Ovary (tissue), 9 donors: ENCODE measurements around the gene CFAP100. TPM values are rescaled to one million over a fixed set of nuclear protein-coding genes. Genes with fewer than 3 reads are reported as not detected.

ENCODE experiments used
- DNase-seq, 5 donors: peaks; one replicate each; pipeline ENCODE4 v3.0.0-alpha.2; 2019 to 2020
- H3K27ac ChIP-seq, 2 donors: fragments of 200-600 bp; one replicate each; pipeline versions ENCODE4 v1.5.1 to v1.8.0; 2019 to 2022
- H3K27me3 ChIP-seq: fragments of 200-600 bp; one replicate; pipeline ENCODE4 v1.8.0; 2022
- H3K36me3 ChIP-seq: fragments of 200-600 bp; sonication (generic); one replicate; pipeline ENCODE4 v1.5.1; 2019
- H3K4me1 ChIP-seq: one replicate; pipeline ENCODE4 v1.8.1; 2013; ENCODE audit warnings: mild to moderate bottlenecking, moderate library complexity; ENCODE audit not compliant: insufficient read depth
- H3K4me3 ChIP-seq: fragments of 200-600 bp; sonication (generic); one replicate; pipeline ENCODE4 v1.5.1; 2017
- H3K9me3 ChIP-seq, 2 donors: fragments of 200-600 bp in 1 of 2; sonication (generic) in 1 of 2; one replicate each; pipeline versions ENCODE4 v1.5.1 to v1.8.1; 2013 to 2019; ENCODE audit warnings: mild to moderate bottlenecking in 1 of 2, moderate library complexity in 1 of 2
- EP300 ChIP-seq: sonication (generic); formaldehyde crosslinking; IDR thresholded peaks from one replicate; pipeline ENCODE4 v1.6.1; 2017; ENCODE audit warnings: antibody characterized with exemption
- POLR2A ChIP-seq: fragments of 450-650 bp; IDR thresholded peaks from one replicate; pipeline ENCODE4 v1.6.1; 2017; ENCODE audit warnings: antibody characterized with exemption, mild to moderate bottlenecking, moderate library complexity
- WGBS, 3 donors: extraction: QIAGEN DNeasy Blood & Tissue Kit in 1 of 3; methylation state at CpG; one replicate each; pipeline versions ENCODE4 v1.1.5 to v1.1.7; 2013 to 2017; 5-methylcytosine and 5-hydroxymethylcytosine counted together
- intact Hi-C, 4 donors: fragments of 100-400 bp; cut with DNase I; formaldehyde crosslinking; loops; one replicate each; pipeline versions ENCODE4 v1.11.0 to v1.15.1; 2022 to 2023
- polyA plus RNA-seq, 2 donors: library from polyadenylated mRNA; stranded (reverse); fragments of 200-250 nt in 1 of 2; fragments of 350-450 nt in 1 of 2; fragmentation: Illumina TruSeq in 1 of 2; extraction: RNeasy Lipid Tissue Mini Kit (QIAGEN cat#74804) in 1 of 2; gene quantifications; one replicate each; pipeline ENCODE4 v1.2.3, GENCODE V29; 2013 to 2014
- total RNA-seq, 7 donors: library from RNA; depleted of rRNA in 2 of 7; stranded (reverse); fragments of >200 nt in 2 of 7; fragmentation: NEBNext Ultra II Directional in 3 of 7; extraction: Animal tissue kit (Norgen Biotek cat#: 25700) in 3 of 7; gene quantifications; one replicate each; pipeline versions ENCODE4 v1.1.0 to v1.2.4, GENCODE V29; 2016 to 2023
- TF ChIP-seq, protein P1 (sequence below), 3 donors: fragments of 450-650 bp in 2 of 3; fragments of 200-600 bp in 1 of 3; IDR thresholded peaks; one replicate each; pipeline versions ENCODE4 v1.5.1 to v1.8.0; 2016 to 2022; ENCODE audit warnings: antibody characterized with exemption in 3 of 3, mild to moderate bottlenecking in 1 of 3
- donor health status: DM: no; HTN: no; CAD: no; lungs with moderate emphysema.
- donor health status: DM: no; HTN: no; CAD: no.
- donor health status: Bipolar disorder and iron deficiency.
- donor health status: DM: yes; HTN: yes; CAD: no.
- donor health status: DM: no; HTN: no; CAD: no.
- donor health status: DM: yes; HTN: yes; CAD: no.

CFAP100 gene
- total and polyA plus RNA-seq, 9 donors: 0.06 to 21.3 (median 1.6) TPM; not detected in 3

DNA sequence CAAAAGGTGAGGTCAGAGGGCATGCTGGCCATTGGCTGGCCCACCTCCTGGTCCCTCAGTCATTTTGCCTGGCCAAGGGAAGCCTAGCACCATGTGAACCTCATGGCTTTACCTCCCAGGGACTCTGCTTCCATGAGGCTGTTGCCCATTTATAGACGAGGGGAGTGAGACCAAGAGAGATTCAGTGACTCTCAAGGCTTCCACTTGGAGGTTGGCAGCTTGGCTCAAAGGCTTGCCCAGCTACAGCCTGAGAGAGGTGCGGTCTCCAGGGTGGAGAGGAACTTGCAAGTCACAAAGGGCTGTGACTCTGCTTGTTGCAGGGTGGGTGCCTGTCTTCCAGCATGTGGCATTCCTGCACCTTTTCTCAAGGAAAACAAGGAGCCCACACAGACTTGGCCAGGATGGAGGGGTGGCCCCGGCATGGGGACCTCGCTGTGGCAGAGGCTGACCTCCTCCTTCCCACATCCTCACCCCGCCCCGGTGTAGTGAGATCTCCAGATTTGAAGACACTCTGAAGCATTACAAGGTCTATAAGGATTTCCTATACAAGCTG is 24.5 kb downstream of the CFAP100 start:
- Histone ChIP-seq H3K4me1 (no peaks in the 10 kb centered on the region), H3K9me3 (no peaks in the 10 kb centered on the region), H3K36me3 (no peaks in the 10 kb centered on the region), H3K27me3 (no peaks in the 10 kb centered on the region), H3K27ac (no peak overlapping the region), H3K4me3 (no peak overlapping the region)
- DNase-seq: peak in 1 of 5 donors; percentile 6
- intact Hi-C loops: no loop called here
- TF ChIP-seq EP300 (no peak), POLR2A (no peak)
- TF ChIP-seq, protein P1, sequence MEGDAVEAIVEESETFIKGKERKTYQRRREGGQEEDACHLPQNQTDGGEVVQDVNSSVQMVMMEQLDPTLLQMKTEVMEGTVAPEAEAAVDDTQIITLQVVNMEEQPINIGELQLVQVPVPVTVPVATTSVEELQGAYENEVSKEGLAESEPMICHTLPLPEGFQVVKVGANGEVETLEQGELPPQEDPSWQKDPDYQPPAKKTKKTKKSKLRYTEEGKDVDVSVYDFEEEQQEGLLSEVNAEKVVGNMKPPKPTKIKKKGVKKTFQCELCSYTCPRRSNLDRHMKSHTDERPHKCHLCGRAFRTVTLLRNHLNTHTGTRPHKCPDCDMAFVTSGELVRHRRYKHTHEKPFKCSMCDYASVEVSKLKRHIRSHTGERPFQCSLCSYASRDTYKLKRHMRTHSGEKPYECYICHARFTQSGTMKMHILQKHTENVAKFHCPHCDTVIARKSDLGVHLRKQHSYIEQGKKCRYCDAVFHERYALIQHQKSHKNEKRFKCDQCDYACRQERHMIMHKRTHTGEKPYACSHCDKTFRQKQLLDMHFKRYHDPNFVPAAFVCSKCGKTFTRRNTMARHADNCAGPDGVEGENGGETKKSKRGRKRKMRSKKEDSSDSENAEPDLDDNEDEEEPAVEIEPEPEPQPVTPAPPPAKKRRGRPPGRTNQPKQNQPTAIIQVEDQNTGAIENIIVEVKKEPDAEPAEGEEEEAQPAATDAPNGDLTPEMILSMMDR (IDR thresholded peaks at IDR 0.05): no peak
- WGBS, 3 donors: 74 to 83% (median 79%) methylated on average over 6 of the region's 6 CpGs

- TF ChIP-seq EP300 (no peak), POLR2A (no peak)
- TF ChIP-seq, protein P1 (IDR thresholded peaks at IDR 0.05): no peak
- H3K4me3 ChIP-seq: no peak overlapping the region
- DNase-seq: peak in 1 of 5 donors; percentile 5
- no peak overlapping the region for H3K27ac ChIP-seq
- H3K27me3 ChIP-seq: no peaks in the 10 kb centered on the region
- WGBS, 3 donors: 67 to 68% (median 68%) methylated on average over 22 of the region's 22 CpGs
- H3K4me1 ChIP-seq: no peaks in the 10 kb centered on the region
- no peaks in the 10 kb centered on the region for H3K9me3 ChIP-seq
- intact Hi-C loops: no loop called here
- H3K36me3 ChIP-seq: no peaks in the 10 kb centered on the region
These were observed 25.4 kb downstream of the CFAP100 start for GRCh38 chr3:126419886-126420786.

DNA sequence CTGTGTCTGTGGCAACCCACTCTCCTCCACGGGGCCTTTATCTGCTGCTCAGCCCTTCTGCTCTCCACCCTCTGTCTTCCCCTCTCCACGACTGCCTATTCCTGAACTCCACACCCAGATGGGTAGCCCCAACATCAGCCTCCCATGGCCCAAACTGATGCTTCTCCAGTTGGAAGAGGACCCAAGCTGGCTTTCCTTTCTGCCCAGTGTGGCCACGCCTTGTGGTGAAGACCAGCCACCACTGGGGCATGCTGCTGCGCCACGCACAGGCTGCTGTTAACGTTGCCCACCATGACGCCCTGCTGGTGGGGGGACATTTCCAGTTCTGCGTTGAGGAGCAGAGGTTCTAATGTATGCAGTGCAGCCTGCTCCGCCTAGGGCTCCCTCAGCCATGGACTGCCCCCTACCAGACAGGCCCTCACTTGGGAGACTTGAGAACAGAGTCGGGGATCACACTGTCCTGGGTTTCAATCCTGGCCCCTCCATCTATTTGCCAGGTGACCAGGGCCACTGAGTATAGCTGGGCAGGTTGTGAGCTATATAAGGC is 26.9 kb downstream of the CFAP100 start:
- TF ChIP-seq POLR2A (no peak), EP300 (no peak)
- TF ChIP-seq, protein P1 (IDR thresholded peaks at IDR 0.05): no peak
- 70 to 83% (median 75%) methylated on average over 10 of the region's 10 CpGs for WGBS, 3 donors
- intact Hi-C loops: no loop called here
- H3K27ac ChIP-seq: no peak overlapping the region
- no peak overlapping the region for H3K4me3 ChIP-seq
- no peaks in the 10 kb centered on the region for H3K27me3 ChIP-seq
- no peak for DNase-seq
- H3K9me3 ChIP-seq: no peaks in the 10 kb centered on the region
- H3K4me1 ChIP-seq: no peaks in the 10 kb centered on the region
- no peaks in the 10 kb centered on the region for H3K36me3 ChIP-seq

DNA sequence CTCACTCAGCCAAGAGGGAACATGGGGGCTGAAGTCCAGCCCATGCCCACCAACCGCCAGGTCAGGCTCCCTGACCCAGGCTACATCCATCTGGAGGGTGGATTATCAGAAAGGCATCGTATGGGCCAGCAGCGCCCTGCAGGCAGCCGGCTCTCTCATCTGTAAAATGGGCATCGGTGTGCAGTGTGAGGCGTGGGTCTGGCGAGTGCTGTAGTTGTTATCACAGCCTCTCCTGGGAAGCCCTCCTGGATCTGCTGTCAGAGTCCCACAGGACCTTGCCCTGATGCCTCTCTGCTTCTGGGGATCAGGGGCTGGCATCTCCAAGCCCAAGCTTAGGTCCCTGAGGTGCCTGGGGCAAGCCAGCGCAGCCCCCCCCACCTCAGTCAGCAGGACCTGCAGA is 27.4 kb downstream of the CFAP100 start:
- DNase-seq: no peak
- no peak overlapping the region for H3K4me3 ChIP-seq
- no peak overlapping the region for H3K27ac ChIP-seq
- H3K36me3 ChIP-seq: no peaks in the 10 kb centered on the region
- no peaks in the 10 kb centered on the region for H3K4me1 ChIP-seq
- H3K9me3 ChIP-seq: no peaks in the 10 kb centered on the region
- no peaks in the 10 kb centered on the region for H3K27me3 ChIP-seq
- TF ChIP-seq, protein P1 (IDR thresholded peaks at IDR 0.05): no peak
- intact Hi-C loops: no loop called here
- 80 to 94% (median 89%) methylated on average over 8 of the region's 8 CpGs for WGBS, 3 donors
